Keratinocyte (primary cell): Measurements from ENCODE around the gene TFDP1. TPM values are rescaled to one million over a fixed set of nuclear protein-coding genes. Genes with fewer than 3 reads are reported as not detected.

ENCODE experiments used
- DNase-seq: peaks from one replicate; pipeline ENCODE4 v3.0.0-alpha.2; 2011; ENCODE audit warnings: low read depth, missing footprints, low spot score
- FAIRE-seq: peaks from 2 replicates; lab custom pipeline; 2011; peaks lifted over from hg19 to GRCh38; lab: Jason Lieb, UNC
- H2AFZ ChIP-seq: 2 replicates; pipeline ENCODE4 v1.6.0; 2012; ENCODE audit warnings: low read length, control low read depth, inconsistent platforms; ENCODE audit not compliant: control insufficient read depth
- H3K27ac ChIP-seq: 2 replicates; pipeline ENCODE4 v1.5.1; 2011; ENCODE audit warnings: low read length; ENCODE audit not compliant: control insufficient read depth, insufficient read depth
- H3K27me3 ChIP-seq: 3 replicates; pipeline ENCODE4 v1.6.0; 2011; ENCODE audit warnings: low read length; ENCODE audit not compliant: control insufficient read depth, insufficient read depth; ENCODE audit errors: extremely low read depth
- H3K36me3 ChIP-seq, 2 experiments: 2 replicates in 1 of 2; 3 replicates in 1 of 2; pipeline ENCODE4 v1.5.1; 2011; ENCODE audit warnings: low read length in 2 of 2, mild to moderate bottlenecking in 1 of 2; ENCODE audit not compliant: control insufficient read depth in 2 of 2, insufficient read depth in 2 of 2; ENCODE audit errors: extremely low read depth in 1 of 2
- H3K4me1 ChIP-seq: 3 replicates; pipeline ENCODE4 v1.5.1; 2011; ENCODE audit warnings: low read length; ENCODE audit not compliant: control insufficient read depth, insufficient read depth; ENCODE audit errors: extremely low read depth
- H3K4me2 ChIP-seq: 3 replicates; pipeline ENCODE4 v1.6.0; 2011; ENCODE audit warnings: low read depth, low read length; ENCODE audit not compliant: control insufficient read depth, insufficient read depth; ENCODE audit errors: extremely low read depth
- H3K4me3 ChIP-seq, 3 experiments: fragments of 200-600 bp in 1 of 3; sonication (generic) in 1 of 3; 2 replicates in 2 of 3; 3 replicates in 1 of 3; pipeline ENCODE4 v1.5.1; 2011 to 2016; ENCODE audit warnings: low read length in 3 of 3, mild to moderate bottlenecking in 3 of 3, control low read depth in 2 of 3, inconsistent platforms in 1 of 3, low read depth in 1 of 3, mixed read lengths in 1 of 3, mixed run types in 1 of 3, moderate library complexity in 1 of 3; ENCODE audit not compliant: control insufficient read depth in 2 of 3, insufficient read depth in 2 of 3; ENCODE audit errors: extremely low read depth in 1 of 3
- H3K79me2 ChIP-seq: 2 replicates; pipeline ENCODE4 v1.6.0; 2012; ENCODE audit warnings: low read length; ENCODE audit not compliant: control insufficient read depth, insufficient read depth
- H3K9ac ChIP-seq: 3 replicates; pipeline ENCODE4 v1.6.0; 2011; ENCODE audit warnings: low read length; ENCODE audit not compliant: control insufficient read depth, insufficient read depth; ENCODE audit errors: extremely low read depth
- H3K9me1 ChIP-seq: 3 replicates; pipeline ENCODE4 v1.6.0; 2011; ENCODE audit warnings: low read length; ENCODE audit not compliant: control insufficient read depth, insufficient read depth; ENCODE audit errors: extremely low read depth
- H3K9me3 ChIP-seq: 2 replicates; pipeline ENCODE4 v1.5.1; 2012; ENCODE audit warnings: low read depth, low read length; ENCODE audit not compliant: control insufficient read depth
- H4K20me1 ChIP-seq: 3 replicates; pipeline ENCODE4 v1.6.0; 2011; ENCODE audit warnings: low read length; ENCODE audit not compliant: control insufficient read depth, insufficient read depth; ENCODE audit errors: extremely low read depth
- EZH2 ChIP-seq: IDR thresholded peaks from one replicate; pipeline ENCODE4 v1.6.1; 2012; ENCODE audit warnings: inconsistent platforms, mild to moderate bottlenecking, low read length, moderate library complexity
- dilution Hi-C: fragments of 300-500 bp; cut with MboI; formaldehyde crosslinking; loops from one replicate; pipeline ENCODE4 v1.7.0; 2020; ENCODE audit warnings: low sequenced_read_pairs; ENCODE audit not compliant: extremely low pct_ligation_motif_present
- polyA plus RNA-seq, 5 experiments: library from polyadenylated mRNA; depleted of rRNA in 3 of 5; stranded (reverse) in 3 of 5; stranded (forward) in 1 of 5; unstranded in 1 of 5; fragments of >200 nt; gene quantifications; 1 replicate in 1 of 5; 2 replicates in 3 of 5; 3 replicates in 1 of 5; pipeline versions ENCODE4 v1.2.1 to v1.2.3, GENCODE V29; 2011 to 2012; ENCODE audit warnings: missing spikeins in 2 of 5, low read depth in 1 of 5, low replicate concordance in 1 of 5
- TF ChIP-seq, protein P1 (sequence below), 3 experiments: IDR thresholded peaks in 1 of 3; conservative IDR thresholded peaks in 1 of 3; optimal IDR thresholded peaks in 1 of 3; 2 replicates in 2 of 3; 3 replicates in 1 of 3; pipeline versions ENCODE3 to v1.5.1; 2011; ENCODE audit warnings: low read length in 3 of 3, mild to moderate bottlenecking in 3 of 3, moderate library complexity in 2 of 3, control low read depth in 1 of 3, inconsistent platforms in 1 of 3; ENCODE audit not compliant: insufficient read depth in 2 of 3; ENCODE audit errors: extremely low read depth in 1 of 3

The TFDP1 gene
- polyA plus RNA-seq, 1 donor (not counting 4 experiments of a cell fraction or from before 2014, with no cell fraction given): 105 TPM

DNA sequence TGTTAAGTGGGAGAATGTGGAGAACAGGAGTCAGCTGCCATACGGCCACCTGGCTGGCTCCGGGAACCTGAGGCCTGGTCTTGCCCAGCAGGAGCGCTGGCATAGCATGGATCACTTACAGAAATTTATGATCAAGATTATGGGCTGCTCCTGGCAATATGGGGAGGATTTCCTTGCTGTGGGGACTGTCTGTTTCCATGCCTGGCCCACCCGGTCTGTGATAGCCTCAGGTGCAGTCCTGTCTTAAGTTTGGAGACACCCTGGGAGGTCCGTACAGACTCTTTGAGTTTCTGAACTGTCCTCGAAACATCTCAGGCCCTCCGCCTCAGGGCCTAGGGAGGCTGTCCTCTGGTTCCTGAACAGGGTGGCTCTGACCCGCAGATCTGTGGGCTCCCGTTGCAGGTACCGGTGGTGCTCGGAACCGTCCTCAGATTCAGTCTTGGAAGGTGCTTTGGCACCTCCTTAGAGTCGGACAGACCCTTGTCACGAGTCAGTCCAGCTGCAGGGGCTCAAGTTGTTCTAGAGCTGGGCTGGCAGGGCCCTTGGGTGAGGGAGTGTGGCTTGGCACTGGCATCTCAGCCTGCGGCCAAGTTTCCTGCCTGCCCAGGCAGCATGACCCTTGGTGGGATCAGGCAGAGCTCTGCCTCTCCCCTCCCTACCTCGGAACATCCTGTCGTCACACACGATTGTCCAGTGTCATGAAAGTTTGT lies 4.9 kb downstream of the TFDP1 start:
- Histone ChIP-seq H4K20me1 (peaks cover 18% of the 10 kb centered on the region), H3K9me3 (no peaks in the 10 kb centered on the region), H2AFZ (no peak overlapping the region), H3K9me1 (no peaks in the 10 kb centered on the region), H3K4me2 (no peak overlapping the region), H3K27me3 (no peaks in the 10 kb centered on the region), H3K9ac (no peak overlapping the region), H3K4me1 (peaks cover 6% of the 10 kb centered on the region), H3K4me3 (no peak overlapping the region), H3K27ac (no peak overlapping the region), H3K36me3 (peaks cover 23 to 27% of the 10 kb centered on the region in 2 experiments), H3K79me2 (peaks cover 92% of the 10 kb centered on the region)
- dilution Hi-C loops: no loop called here
- TF ChIP-seq, protein P1, sequence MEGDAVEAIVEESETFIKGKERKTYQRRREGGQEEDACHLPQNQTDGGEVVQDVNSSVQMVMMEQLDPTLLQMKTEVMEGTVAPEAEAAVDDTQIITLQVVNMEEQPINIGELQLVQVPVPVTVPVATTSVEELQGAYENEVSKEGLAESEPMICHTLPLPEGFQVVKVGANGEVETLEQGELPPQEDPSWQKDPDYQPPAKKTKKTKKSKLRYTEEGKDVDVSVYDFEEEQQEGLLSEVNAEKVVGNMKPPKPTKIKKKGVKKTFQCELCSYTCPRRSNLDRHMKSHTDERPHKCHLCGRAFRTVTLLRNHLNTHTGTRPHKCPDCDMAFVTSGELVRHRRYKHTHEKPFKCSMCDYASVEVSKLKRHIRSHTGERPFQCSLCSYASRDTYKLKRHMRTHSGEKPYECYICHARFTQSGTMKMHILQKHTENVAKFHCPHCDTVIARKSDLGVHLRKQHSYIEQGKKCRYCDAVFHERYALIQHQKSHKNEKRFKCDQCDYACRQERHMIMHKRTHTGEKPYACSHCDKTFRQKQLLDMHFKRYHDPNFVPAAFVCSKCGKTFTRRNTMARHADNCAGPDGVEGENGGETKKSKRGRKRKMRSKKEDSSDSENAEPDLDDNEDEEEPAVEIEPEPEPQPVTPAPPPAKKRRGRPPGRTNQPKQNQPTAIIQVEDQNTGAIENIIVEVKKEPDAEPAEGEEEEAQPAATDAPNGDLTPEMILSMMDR (optimal IDR thresholded peaks at IDR 0.05 in 1 of 3, IDR thresholded peaks at IDR 0.05 in 1 of 3, conservative IDR thresholded peaks at IDR 0.05 in 1 of 3; ENCODE audit: extremely low read depth in 1 of 3, insufficient read depth in 2 of 3, low read length in 3 of 3): no peak
- no peak for TF ChIP-seq EZH2
- FAIRE-seq (no peak), DNase-seq (no peak)

DNA sequence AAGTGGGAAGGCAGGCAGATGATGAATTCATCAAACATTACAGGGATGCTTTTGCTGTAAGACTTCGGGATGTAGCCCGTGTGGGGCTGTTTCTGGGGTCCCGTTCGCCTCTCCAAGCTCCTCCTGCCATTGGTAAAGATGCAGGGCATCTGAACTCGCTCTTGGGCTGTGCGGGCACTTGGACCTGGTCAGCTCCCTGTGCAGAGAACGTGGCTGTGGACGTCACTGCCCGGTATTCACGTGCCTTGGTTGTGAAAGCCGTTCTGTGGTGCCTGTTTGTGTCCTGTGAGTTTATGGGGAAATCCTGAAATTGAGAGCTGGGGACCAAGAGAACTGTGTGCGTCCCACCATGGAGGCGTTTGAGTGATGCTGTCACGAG lies 5.4 kb downstream of the TFDP1 start:
- Histone ChIP-seq H3K27ac (no peak overlapping the region), H3K36me3 (peaks cover 25 to 27% of the 10 kb centered on the region in 2 experiments), H3K27me3 (no peaks in the 10 kb centered on the region), H3K4me2 (no peak overlapping the region), H3K79me2 (peaks cover 97% of the 10 kb centered on the region), H3K9me1 (no peaks in the 10 kb centered on the region), H3K4me3 (no peak overlapping the region), H2AFZ (no peak overlapping the region), H3K9ac (no peak overlapping the region), H3K4me1 (peaks cover 6% of the 10 kb centered on the region), H3K9me3 (no peaks in the 10 kb centered on the region), H4K20me1 (peaks cover 18% of the 10 kb centered on the region)
- TF ChIP-seq, protein P1 (optimal IDR thresholded peaks at IDR 0.05 in 1 of 3, IDR thresholded peaks at IDR 0.05 in 1 of 3, conservative IDR thresholded peaks at IDR 0.05 in 1 of 3; ENCODE audit: extremely low read depth in 1 of 3, insufficient read depth in 2 of 3, low read length in 3 of 3): no peak
- TF ChIP-seq EZH2: no peak
- FAIRE-seq (no peak), DNase-seq (no peak)
- dilution Hi-C loops: no loop called here
